ENCODE measurements around the gene RFX1. TPM values are rescaled to one million over a fixed set of nuclear protein-coding genes. Genes with fewer than 3 reads are reported as not detected.

RFX1 gene
- 3.2 to 5.4 TPM (median 4.8 TPM) in 5 replicates for total RNA-seq (2022; extraction: Qiagen RNA extraction)

GRCh38 chr19:14006085-14006765 lies at the start of gene RFX1:
Gene RFX1 (minus strand): TSS chr19:14006320. CDS start chr19:13993843, 12,477 bp downstream.

GRCh38 chr19:14031719-14032480 lies 25.8 kb upstream of the RFX1 start, which contains the start of gene IL27RA:
Gene IL27RA (plus strand): TSS chr19:14031762. CDS start chr19:14031873, 111 bp downstream.

GRCh38 chr19:14027856-14028450 lies 21.8 kb upstream of the RFX1 start, which contains the start of gene RLN3:
Gene RLN3 (plus strand): TSS chr19:14028148. CDS start chr19:14028205, 57 bp downstream.

GRCh38 chr19:13952154-13952930 lies 53.8 kb downstream of the RFX1 start, which contains the start of gene DCAF15:
Gene DCAF15 (plus strand): TSS chr19:13952509. CDS start chr19:13952513, 4 bp downstream.

GRCh38 chr19:13938301-13939064 lies 67.6 kb downstream of the RFX1 start, which contains the start of gene PODNL1:
Gene PODNL1 (minus strand): TSS chr19:13938417. CDS start chr19:13938181, 236 bp downstream.

Other genes starting within 250 kb of the RFX1 start
- gene MRI1, start 241.8 kb downstream of the RFX1 start, total RNA-seq (2022; extraction: Qiagen RNA extraction) = 8.9 to 13.3 TPM (median 12.2 TPM) in 5 replicates
- gene C19orf53, start 231.9 kb downstream of the RFX1 start, total RNA-seq (2022; extraction: Qiagen RNA extraction) = 132 to 208 TPM (median 201 TPM) in 5 replicates
- 2.4 to 3.6 TPM (median 3.5 TPM) in 5 replicates for gene ZSWIM4, start 210.9 kb downstream of the RFX1 start, total RNA-seq (2022; extraction: Qiagen RNA extraction)
- 2.1 to 3.6 TPM (median 2.8 TPM) in 5 replicates for gene NANOS3, start 129.2 kb downstream of the RFX1 start, total RNA-seq (2022; extraction: Qiagen RNA extraction)
- gene BRME1, start 100.2 kb downstream of the RFX1 start, total RNA-seq (2022; extraction: Qiagen RNA extraction) = 0.34 to 0.57 TPM (median 0.46 TPM) in 4 of 5 replicates, not detected in the other
- 7.7 to 9.5 TPM (median 9.3 TPM) in 5 replicates for gene CC2D1A, start 100.1 kb downstream of the RFX1 start, total RNA-seq (2022; extraction: Qiagen RNA extraction)
- 0.65 to 1.6 TPM (median 1.4 TPM) in 5 replicates for gene PODNL1, start 67.9 kb downstream of the RFX1 start, total RNA-seq (2022; extraction: Qiagen RNA extraction)
- 14.7 to 24.0 TPM (median 20.5 TPM) in 5 replicates for gene DCAF15, start 53.8 kb downstream of the RFX1 start, total RNA-seq (2022; extraction: Qiagen RNA extraction)
- gene RLN3, start 21.8 kb upstream of the RFX1 start, total RNA-seq (2022; extraction: Qiagen RNA extraction) = not detected in 5 replicates
- 8.4 to 10.7 TPM (median 9.2 TPM) in 5 replicates for gene IL27RA, start 25.4 kb upstream of the RFX1 start, total RNA-seq (2022; extraction: Qiagen RNA extraction)
- 1.4 to 2.6 TPM (median 2.2 TPM) in 5 replicates for gene PALM3, start 55.8 kb upstream of the RFX1 start, total RNA-seq (2022; extraction: Qiagen RNA extraction)
- gene MISP3, start 66.5 kb upstream of the RFX1 start, total RNA-seq (2022; extraction: Qiagen RNA extraction) = 2.2 to 4.3 TPM (median 3.9 TPM) in 5 replicates
- not detected in 5 replicates for gene C19orf67, start 79.5 kb upstream of the RFX1 start, total RNA-seq (2022; extraction: Qiagen RNA extraction)
- gene SAMD1, start 84.4 kb upstream of the RFX1 start, total RNA-seq (2022; extraction: Qiagen RNA extraction) = 32.9 to 42.4 TPM (median 37.0 TPM) in 5 replicates
- gene PRKACA, start 111.4 kb upstream of the RFX1 start, total RNA-seq (2022; extraction: Qiagen RNA extraction) = 28.7 to 36.9 TPM (median 29.6 TPM) in 5 replicates
- gene ASF1B, start 130.3 kb upstream of the RFX1 start, total RNA-seq (2022; extraction: Qiagen RNA extraction) = 28.6 to 31.7 TPM (median 30.7 TPM) in 5 replicates
- 5.6 to 8.8 TPM (median 6.7 TPM) in 5 replicates for gene ADGRL1, start 199.8 kb upstream of the RFX1 start, total RNA-seq (2022; extraction: Qiagen RNA extraction)

All from A549 treated with AZD2906 at 1 μM for 4 hours (cell line).